SJSA1 (cell line): Measurements from ENCODE around the gene POU5F1. TPM values are rescaled to one million over a fixed set of nuclear protein-coding genes. Genes with fewer than 3 reads are reported as not detected.
A peak's percentile ranks its signal among the peaks of the same experiment; 100 is the strongest.

Experiments
- DNase-seq, 2 experiments: peaks; one replicate each; pipeline ENCODE4 v3.0.0-alpha.2; 2015 to 2020; ENCODE audit warnings: low spot score in 2 of 2, low read depth in 1 of 2
- H3K27ac ChIP-seq: fragments of 250-450 bp; sonication (Bioruptor Pico); 2 replicates; pipeline ENCODE4 v1.5.1; 2020; ENCODE audit warnings: mild to moderate bottlenecking, moderate library complexity
- H3K27me3 ChIP-seq: fragments of 250-450 bp; sonication (Bioruptor Pico); replicated peaks from 2 replicates; pipeline ENCODE4 v1.5.1; 2020; ENCODE audit warnings: mild to moderate bottlenecking, moderate library complexity
- H3K36me3 ChIP-seq: fragments of 250-450 bp; sonication (Bioruptor Pico); 2 replicates; pipeline ENCODE4 v1.5.1; 2020; ENCODE audit warnings: mild to moderate bottlenecking
- H3K4me1 ChIP-seq: fragments of 250-450 bp; sonication (Bioruptor Pico); replicated peaks from 2 replicates; pipeline ENCODE4 v1.6.1; 2021; ENCODE audit warnings: mild to moderate bottlenecking
- H3K4me3 ChIP-seq: fragments of 250-450 bp; sonication (Bioruptor Pico); 2 replicates; pipeline ENCODE4 v1.5.1; 2020; ENCODE audit warnings: mild to moderate bottlenecking
- H3K9me3 ChIP-seq: fragments of 250-450 bp; sonication (Bioruptor Pico); replicated peaks from 2 replicates; pipeline ENCODE4 v1.5.1; 2020; ENCODE audit warnings: mild to moderate bottlenecking
- total RNA-seq: library from RNA; depleted of rRNA; stranded (reverse); fragments of >200 nt; shearing (Covaris generic); gene quantifications from 2 replicates; pipeline ENCODE4 v1.2.3, GENCODE V29; 2014

The POU5F1 gene
- total RNA-seq, 1 experiment from 2014 or later = not detected

GRCh38 chr6:31130751-31131150 is 39.7 kb downstream of the POU5F1 start:
- Histone ChIP-seq H3K36me3 (no peaks in the 10 kb centered on the region), H3K27me3 (no peaks in the 10 kb centered on the region), H3K4me3 (no peak overlapping the region), H3K9me3 (no peaks in the 10 kb centered on the region), H3K27ac (no peak overlapping the region), H3K4me1 (peaks cover 11% of the 10 kb centered on the region)
- DNase-seq = no peak

- no peak for DNase-seq
Measured at GRCh38 chr6:31129130-31129529, 41.4 kb downstream of the POU5F1 start.

GRCh38 chr6:31128093-31128676 is 42.3 kb downstream of the POU5F1 start:
- H3K9me3 ChIP-seq = no peaks in the 10 kb centered on the region
- H3K4me1 ChIP-seq = peaks cover 29% of the 10 kb centered on the region
- H3K36me3 ChIP-seq = no peaks in the 10 kb centered on the region
- H3K27me3 ChIP-seq = no peaks in the 10 kb centered on the region
- peak; percentile 43 to 69 for DNase-seq
- H3K4me3 ChIP-seq = no peak overlapping the region
- no peak overlapping the region for H3K27ac ChIP-seq

More at GRCh38 chr6:31129130-31129529, 41.4 kb downstream of the POU5F1 start:
- no peaks in the 10 kb centered on the region for H3K9me3 ChIP-seq
- no peaks in the 10 kb centered on the region for H3K36me3 ChIP-seq
- no peak overlapping the region for H3K27ac ChIP-seq
- peaks cover 26% of the 10 kb centered on the region for H3K4me1 ChIP-seq
- no peaks in the 10 kb centered on the region for H3K27me3 ChIP-seq
- no peak overlapping the region for H3K4me3 ChIP-seq

GRCh38 chr6:31126396-31127175 is 43.9 kb downstream of the POU5F1 start:
- Histone ChIP-seq H3K9me3 (no peaks in the 10 kb centered on the region), H3K27ac (peak overlapping the region; percentile 45), H3K4me1 (peaks cover 41% of the 10 kb centered on the region), H3K4me3 (no peak overlapping the region), H3K36me3 (no peaks in the 10 kb centered on the region), H3K27me3 (no peaks in the 10 kb centered on the region)
- DNase-seq = no peak

- H3K27ac ChIP-seq = peak overlapping the region; percentile 45
- peak; percentile 57 to 79 for DNase-seq
- H3K36me3 ChIP-seq = no peaks in the 10 kb centered on the region
- no peaks in the 10 kb centered on the region for H3K9me3 ChIP-seq
- peaks cover 41% of the 10 kb centered on the region for H3K4me1 ChIP-seq
- H3K4me3 ChIP-seq = no peak overlapping the region
- H3K27me3 ChIP-seq = no peaks in the 10 kb centered on the region
Measured at GRCh38 chr6:31125586-31126363, 44.7 kb downstream of the POU5F1 start.

GRCh38 chr6:31125162-31125561 is 45.3 kb downstream of the POU5F1 start:
- DNase-seq = peak in 1 of 2 experiments; percentile 24
- H3K9me3 ChIP-seq = no peaks in the 10 kb centered on the region
- H3K4me1 ChIP-seq = peaks cover 41% of the 10 kb centered on the region
- H3K27ac ChIP-seq = peak overlapping the region; percentile 16; the same call in 1 of the 2 replicates
- no peaks in the 10 kb centered on the region for H3K36me3 ChIP-seq
- H3K27me3 ChIP-seq = no peaks in the 10 kb centered on the region
- no peak overlapping the region for H3K4me3 ChIP-seq

- Histone ChIP-seq H3K9me3 (no peaks in the 10 kb centered on the region), H3K4me3 (no peak overlapping the region), H3K36me3 (no peaks in the 10 kb centered on the region), H3K4me1 (peaks cover 41% of the 10 kb centered on the region), H3K27me3 (no peaks in the 10 kb centered on the region), H3K27ac (peak overlapping the region; percentile 46)
- DNase-seq = peak; percentile 82 to 88
Measured at GRCh38 chr6:31122791-31123706, 47.4 kb downstream of the POU5F1 start.

GRCh38 chr6:31121131-31121790 is 49.2 kb downstream of the POU5F1 start:
- Histone ChIP-seq H3K4me3 (no peak overlapping the region), H3K4me1 (peaks cover 35% of the 10 kb centered on the region), H3K27me3 (no peaks in the 10 kb centered on the region), H3K9me3 (no peaks in the 10 kb centered on the region), H3K27ac (no peak overlapping the region), H3K36me3 (no peaks in the 10 kb centered on the region)
- no peak for DNase-seq

GRCh38 chr6:31120151-31120915 is 50.1 kb downstream of the POU5F1 start, which contains the start of gene CDSN:
CDSN (minus strand) TSS chr6:31120446; CDS start chr6:31120419, 27 bp downstream.
- DNase-seq = no peak
- H3K27ac ChIP-seq = no peak within 1 kb of the TSS

GRCh38 chr6:31118178-31118577 is 52.3 kb downstream of the POU5F1 start:
- no peaks in the 10 kb centered on the region for H3K9me3 ChIP-seq
- DNase-seq = no peak
- no peaks in the 10 kb centered on the region for H3K27me3 ChIP-seq
- H3K36me3 ChIP-seq = no peaks in the 10 kb centered on the region
- no peak overlapping the region for H3K27ac ChIP-seq
- peaks cover 37% of the 10 kb centered on the region for H3K4me1 ChIP-seq
- no peak overlapping the region for H3K4me3 ChIP-seq

More at GRCh38 chr6:31120151-31120915, 50.1 kb downstream of the POU5F1 start, which contains the start of gene CDSN:
- peaks cover 34% of the 10 kb centered on the region for H3K4me1 ChIP-seq
- H3K9me3 ChIP-seq = no peaks in the 10 kb centered on the region
- no peaks in the 10 kb centered on the region for H3K36me3 ChIP-seq
- H3K27me3 ChIP-seq = no peaks in the 10 kb centered on the region
- H3K4me3 ChIP-seq = no peak within 1 kb of the TSS

- H3K4me1 ChIP-seq = peaks cover 25% of the 10 kb centered on the region
- no peaks in the 10 kb centered on the region for H3K9me3 ChIP-seq
- no peak for DNase-seq
- no peaks in the 10 kb centered on the region for H3K27me3 ChIP-seq
- no peak overlapping the region for H3K27ac ChIP-seq
- H3K4me3 ChIP-seq = no peak overlapping the region
- no peaks in the 10 kb centered on the region for H3K36me3 ChIP-seq
Measured at GRCh38 chr6:31116661-31117385, 53.7 kb downstream of the POU5F1 start.
